PFSK-1 (cell line): ENCODE results near the gene OR6C3.

ENCODE experiments used
- FOXP2 ChIP-seq: optimal IDR thresholded peaks from 2 replicates; pipeline ENCODE3; 2011; ENCODE audit warnings: borderline replicate concordance, control low read depth, inconsistent platforms; ENCODE audit not compliant: insufficient read depth; ENCODE audit errors: extremely low read length, extremely low read depth
- POLR2AphosphoS5 ChIP-seq: IDR thresholded peaks from 2 replicates; pipeline ENCODE4 v1.6.1; 2012; ENCODE audit warnings: low read depth, mild to moderate bottlenecking, control low read depth, low read length, moderate library complexity
- SIN3A ChIP-seq: IDR thresholded peaks from 2 replicates; pipeline ENCODE4 v1.6.1; 2012; ENCODE audit warnings: mild to moderate bottlenecking, low read length, moderate library complexity, borderline replicate concordance; ENCODE audit not compliant: insufficient read depth
- TAF1 ChIP-seq: IDR thresholded peaks from 2 replicates; pipeline ENCODE4 v1.6.1; 2012; ENCODE audit warnings: low read length, control low read depth, borderline replicate concordance; ENCODE audit not compliant: insufficient read depth
- TF ChIP-seq, protein P1 (sequence below), 2 experiments: IDR thresholded peaks; 2 replicates each; pipeline versions ENCODE4 v1.6.1 to v1.8.0; 2011 to 2012; ENCODE audit warnings: low read depth in 2 of 2, low read length in 2 of 2, control low read depth in 1 of 2, inconsistent platforms in 1 of 2, mild to moderate bottlenecking in 1 of 2, moderate library complexity in 1 of 2; ENCODE audit not compliant: insufficient read depth in 1 of 2

Gene OR6C3

DNA sequence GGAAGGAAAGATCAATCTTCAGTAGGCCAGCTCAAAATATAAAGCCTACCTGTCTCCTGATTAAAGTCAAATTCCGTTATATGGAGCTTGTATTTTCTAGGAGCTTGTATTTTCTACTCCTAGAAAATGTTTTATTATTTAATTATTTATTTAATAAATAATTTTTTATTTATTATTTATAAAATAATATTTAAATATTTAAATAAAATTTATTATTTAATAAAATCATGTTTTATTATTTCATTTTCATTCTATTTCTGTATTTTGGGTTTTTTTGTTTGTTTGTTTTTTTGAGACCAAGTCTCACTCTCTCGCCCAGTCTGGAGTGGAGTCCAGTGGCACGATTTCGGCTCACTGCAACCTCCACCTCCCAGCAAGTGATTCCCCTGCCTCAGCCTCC, 42.0 kb downstream of the OR6C3 start:
- TF ChIP-seq FOXP2: no peak
- TF ChIP-seq, protein P1, sequence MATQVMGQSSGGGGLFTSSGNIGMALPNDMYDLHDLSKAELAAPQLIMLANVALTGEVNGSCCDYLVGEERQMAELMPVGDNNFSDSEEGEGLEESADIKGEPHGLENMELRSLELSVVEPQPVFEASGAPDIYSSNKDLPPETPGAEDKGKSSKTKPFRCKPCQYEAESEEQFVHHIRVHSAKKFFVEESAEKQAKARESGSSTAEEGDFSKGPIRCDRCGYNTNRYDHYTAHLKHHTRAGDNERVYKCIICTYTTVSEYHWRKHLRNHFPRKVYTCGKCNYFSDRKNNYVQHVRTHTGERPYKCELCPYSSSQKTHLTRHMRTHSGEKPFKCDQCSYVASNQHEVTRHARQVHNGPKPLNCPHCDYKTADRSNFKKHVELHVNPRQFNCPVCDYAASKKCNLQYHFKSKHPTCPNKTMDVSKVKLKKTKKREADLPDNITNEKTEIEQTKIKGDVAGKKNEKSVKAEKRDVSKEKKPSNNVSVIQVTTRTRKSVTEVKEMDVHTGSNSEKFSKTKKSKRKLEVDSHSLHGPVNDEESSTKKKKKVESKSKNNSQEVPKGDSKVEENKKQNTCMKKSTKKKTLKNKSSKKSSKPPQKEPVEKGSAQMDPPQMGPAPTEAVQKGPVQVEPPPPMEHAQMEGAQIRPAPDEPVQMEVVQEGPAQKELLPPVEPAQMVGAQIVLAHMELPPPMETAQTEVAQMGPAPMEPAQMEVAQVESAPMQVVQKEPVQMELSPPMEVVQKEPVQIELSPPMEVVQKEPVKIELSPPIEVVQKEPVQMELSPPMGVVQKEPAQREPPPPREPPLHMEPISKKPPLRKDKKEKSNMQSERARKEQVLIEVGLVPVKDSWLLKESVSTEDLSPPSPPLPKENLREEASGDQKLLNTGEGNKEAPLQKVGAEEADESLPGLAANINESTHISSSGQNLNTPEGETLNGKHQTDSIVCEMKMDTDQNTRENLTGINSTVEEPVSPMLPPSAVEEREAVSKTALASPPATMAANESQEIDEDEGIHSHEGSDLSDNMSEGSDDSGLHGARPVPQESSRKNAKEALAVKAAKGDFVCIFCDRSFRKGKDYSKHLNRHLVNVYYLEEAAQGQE (IDR thresholded peaks at IDR 0.05; ENCODE audit: insufficient read depth in 1 of 2, low read depth in 2 of 2, low read length in 2 of 2): no peak
- TF ChIP-seq POLR2AphosphoS5: no peak
- no peak for TF ChIP-seq TAF1
- TF ChIP-seq SIN3A: no peak
